HG03575 (cell line): ENCODE results near the gene LRIT2.
"Not testable (repeated sequence)": the region's sequence is repeated elsewhere in the genome, so short reads cannot be mapped to it uniquely, and the experiment has no call there.

ENCODE experiments used
- ATAC-seq: cut with Tn5 transposase; IDR thresholded peaks from one replicate; pipeline ENCODE4 v1.9.1; 2021; ENCODE audit not compliant: unreplicated experiment, insufficient number of reproducible peaks, low FRiP score; ENCODE audit errors: extremely low read depth

LRIT2 gene

GRCh38 chr10:84171237-84171636, 54.1 kb downstream of the LRIT2 start:
- not testable (repeated sequence) for ATAC-seq
